HG03565 (cell line): ENCODE results near the gene SCN1A.
"Not testable (repeated sequence)": the region's sequence is repeated elsewhere in the genome, so short reads cannot be mapped to it uniquely, and the experiment has no call there.

Experiments used
- ATAC-seq: cut with Tn5 transposase; IDR thresholded peaks from one replicate; pipeline ENCODE4 v1.9.1; 2021; ENCODE audit warnings: mild to moderate bottlenecking, moderate library complexity; ENCODE audit not compliant: unreplicated experiment

SCN1A gene

GRCh38 chr2:165989851-165990250 is 138.0 kb downstream of the SCN1A start:
- ATAC-seq: no peak

GRCh38 chr2:165985120-165985519 is 142.7 kb downstream of the SCN1A start:
- no peak for ATAC-seq

GRCh38 chr2:165972161-165972560 is 155.7 kb downstream of the SCN1A start:
- ATAC-seq: not testable (repeated sequence)

GRCh38 chr2:165970663-165971062 is 157.2 kb downstream of the SCN1A start:
- no peak for ATAC-seq

- no peak for ATAC-seq
Observed at GRCh38 chr2:165969227-165969626, 158.6 kb downstream of the SCN1A start.

GRCh38 chr2:165967746-165968145 is 160.1 kb downstream of the SCN1A start:
- no peak for ATAC-seq

GRCh38 chr2:165961818-165962217 is 166.0 kb downstream of the SCN1A start:
- no peak for ATAC-seq

- no peak for ATAC-seq
Observed at GRCh38 chr2:165959371-165959770, 168.4 kb downstream of the SCN1A start.

GRCh38 chr2:165958313-165958960 is 169.4 kb downstream of the SCN1A start:
- no peak for ATAC-seq

- no peak for ATAC-seq
Observed at GRCh38 chr2:165957030-165957675, 170.7 kb downstream of the SCN1A start.

- ATAC-seq: peak; percentile 83
Observed at GRCh38 chr2:165953655-165954606, 173.9 kb downstream of the SCN1A start, which contains the start of gene TTC21B. TSS of gene TTC21B (minus strand) at chr2:165953776. CDS start at chr2:165953705, 71 bp downstream.

GRCh38 chr2:165953306-165953654 is 174.5 kb downstream of the SCN1A start:
- peak; percentile 16 for ATAC-seq

- no peak for ATAC-seq
Observed at GRCh38 chr2:165952741-165953211, 175.0 kb downstream of the SCN1A start.

GRCh38 chr2:165952085-165952484 is 175.7 kb downstream of the SCN1A start:
- ATAC-seq: no peak

- ATAC-seq: no peak
Observed at GRCh38 chr2:165950438-165950837, 177.4 kb downstream of the SCN1A start.

- no peak for ATAC-seq
Observed at GRCh38 chr2:165941827-165942226, 186.0 kb downstream of the SCN1A start.

GRCh38 chr2:165938237-165938636 is 189.6 kb downstream of the SCN1A start:
- ATAC-seq: no peak
